Endothelial cell of umbilical vein (primary cell): Measurements from ENCODE around the gene BRD1. TPM values are rescaled to one million over a fixed set of nuclear protein-coding genes. Genes with fewer than 3 reads are reported as not detected.

Experiments used
- BruUV-seq: library from RNA; stranded (reverse); fragments of 400-500 nt; replicated peaks from 2 replicates; lab custom pipeline; 2021; lab: Mats Ljungman, UMichigan
- CTCF ChIA-PET: fragments of 300-600, 350-600 bp; sonication (Branson Sonifier 250); formaldehyde crosslinking; loops from one replicate; lab custom pipeline; 2021; ENCODE audit warnings: antibody characterized with exemption, inconsistent platforms; lab: Charles Lee
- POLR2A ChIA-PET: fragments of 300-600, 350-600 bp; sonication (Branson Sonifier 250); formaldehyde crosslinking; loops from one replicate; lab custom pipeline; 2021; ENCODE audit warnings: antibody characterized with exemption, inconsistent platforms; lab: Charles Lee
- DNase-seq: peaks from one replicate; pipeline ENCODE4 v3.0.0-alpha.2; 2011; ENCODE audit warnings: low read depth, low spot score
- FAIRE-seq: peaks from 2 replicates; lab custom pipeline; 2011; peaks lifted over from hg19 to GRCh38; lab: Jason Lieb, UNC
- H2AFZ ChIP-seq: 2 replicates; pipeline ENCODE4 v1.6.0; 2012; ENCODE audit warnings: low read depth, low read length, control low read depth, inconsistent platforms
- H3K27ac ChIP-seq: 2 replicates; pipeline ENCODE4 v1.5.1; 2011; ENCODE audit warnings: low read depth, mild to moderate bottlenecking, control low read depth, low read length, moderate library complexity; ENCODE audit not compliant: insufficient read depth
- H3K27me3 ChIP-seq, 2 experiments: 2 replicates each; pipeline versions ENCODE4 v1.6.0 to v1.6.1; 2011; ENCODE audit warnings: low read length in 2 of 2, mixed read lengths in 1 of 2; ENCODE audit not compliant: control insufficient read depth in 2 of 2, insufficient read depth in 2 of 2
- H3K36me3 ChIP-seq, 2 experiments: 2 replicates in 1 of 2; 3 replicates in 1 of 2; pipeline ENCODE4 v1.5.1; 2011; ENCODE audit warnings: low read length in 2 of 2, mild to moderate bottlenecking in 1 of 2, moderate library complexity in 1 of 2; ENCODE audit not compliant: control insufficient read depth in 2 of 2, insufficient read depth in 2 of 2; ENCODE audit errors: extremely low read depth in 1 of 2
- H3K4me1 ChIP-seq: 3 replicates; pipeline ENCODE4 v1.5.1; 2011; ENCODE audit warnings: mild to moderate bottlenecking, low read length; ENCODE audit not compliant: control insufficient read depth, insufficient read depth; ENCODE audit errors: extremely low read depth
- H3K4me2 ChIP-seq: 2 replicates; pipeline ENCODE4 v1.6.1; 2011; ENCODE audit warnings: low read length, control low read depth, mixed read lengths; ENCODE audit not compliant: insufficient read depth
- H3K4me3 ChIP-seq, 3 experiments: fragments of 200-600 bp in 1 of 3; sonication (generic), shearing (Covaris generic) in 1 of 3; replicated peaks in 1 of 3; 2 replicates each; pipeline ENCODE4 v1.5.1; 2011 to 2016; ENCODE audit warnings: control low read depth in 3 of 3, low read length in 3 of 3, mild to moderate bottlenecking in 2 of 3, inconsistent platforms in 1 of 3, low read depth in 1 of 3, moderate library complexity in 1 of 3; ENCODE audit not compliant: insufficient read depth in 1 of 3
- H3K79me2 ChIP-seq: 2 replicates; pipeline ENCODE4 v1.6.0; 2012; ENCODE audit warnings: low read length, inconsistent platforms; ENCODE audit not compliant: control insufficient read depth, insufficient read depth
- H3K9ac ChIP-seq: replicated peaks from 2 replicates; pipeline ENCODE3; 2011; ENCODE audit warnings: low read length, control low read depth; ENCODE audit not compliant: insufficient read depth; ENCODE audit errors: extremely low read depth
- H3K9me1 ChIP-seq: replicated peaks from 3 replicates; pipeline ENCODE4 v1.6.0; 2011; ENCODE audit warnings: mild to moderate bottlenecking, low read length; ENCODE audit not compliant: control insufficient read depth, insufficient read depth; ENCODE audit errors: extremely low read depth
- H3K9me3 ChIP-seq: replicated peaks from 2 replicates; pipeline ENCODE4 v1.5.1; 2012; ENCODE audit warnings: low read length, inconsistent platforms; ENCODE audit not compliant: control insufficient read depth, insufficient read depth
- H4K20me1 ChIP-seq: replicated peaks from 2 replicates; pipeline ENCODE3; 2011; ENCODE audit warnings: mild to moderate bottlenecking, low read length; ENCODE audit not compliant: control insufficient read depth, insufficient read depth; ENCODE audit errors: extremely low read depth
- CTCF ChIP-seq, 2 donors: IDR thresholded peaks; 1 replicate in 1 of 2; 2 replicates in 1 of 2; pipeline ENCODE4 v1.5.1; 2011; ENCODE audit warnings: low read length in 2 of 2, mild to moderate bottlenecking in 2 of 2, moderate library complexity in 2 of 2, control low read depth in 1 of 2, inconsistent platforms in 1 of 2, low read depth in 1 of 2; ENCODE audit not compliant: insufficient read depth in 1 of 2; ENCODE audit errors: extremely low read depth in 1 of 2
- EZH2 ChIP-seq: IDR thresholded peaks from 2 replicates; pipeline ENCODE4 v1.6.1; 2012; ENCODE audit warnings: borderline replicate concordance, low read depth, mild to moderate bottlenecking, moderate library complexity, low read length, inconsistent platforms; ENCODE audit not compliant: severe bottlenecking
- FOS ChIP-seq: IDR thresholded peaks from 2 replicates; pipeline ENCODE4 v1.6.1; 2011; ENCODE audit warnings: mild to moderate bottlenecking, low read length, moderate library complexity, borderline replicate concordance; ENCODE audit not compliant: insufficient read depth
- GATA2 ChIP-seq: IDR thresholded peaks from 2 replicates; pipeline ENCODE4 v1.7.0; 2011; ENCODE audit warnings: low read depth, mild to moderate bottlenecking, moderate library complexity, mixed read lengths, low read length; ENCODE audit not compliant: insufficient read length, insufficient read depth
- JUN ChIP-seq: IDR thresholded peaks from 2 replicates; pipeline ENCODE4 v1.6.1; 2011; ENCODE audit warnings: borderline replicate concordance, low read depth; ENCODE audit not compliant: insufficient read length, insufficient read depth
- MAX ChIP-seq: IDR thresholded peaks from 2 replicates; pipeline ENCODE4 v1.6.1; 2011; ENCODE audit not compliant: insufficient read depth, insufficient read length
- MYC ChIP-seq: IDR thresholded peaks from one replicate; pipeline ENCODE4 v1.6.1; 2011; ENCODE audit warnings: mild to moderate bottlenecking, low read depth, low read length
- POLR2A ChIP-seq: IDR thresholded peaks from 2 replicates; pipeline ENCODE4 v1.6.1; 2012; ENCODE audit warnings: low read depth, mild to moderate bottlenecking, control low read depth, low read length
- POLR2AphosphoS5 ChIP-seq: IDR thresholded peaks from 2 replicates; pipeline ENCODE4 v1.6.1; 2012; ENCODE audit warnings: low read depth, mild to moderate bottlenecking, control low read depth, low read length, moderate library complexity; ENCODE audit not compliant: insufficient read depth
- dilution Hi-C: fragments of 300-500 bp; cut with MboI; formaldehyde crosslinking; loops from one replicate; pipeline ENCODE4 v1.15.0; 2019; ENCODE audit warnings: low sequenced_read_pairs; ENCODE audit not compliant: extremely low pct_ligation_motif_present
- intact Hi-C: fragments of 100-400 bp; cut with micrococcal nuclease; formaldehyde crosslinking; loops from one replicate; pipeline ENCODE4 v1.10.0; 2022
- polyA plus RNA-seq, 4 experiments: library from polyadenylated mRNA; depleted of rRNA in 3 of 4; stranded (reverse) in 3 of 4; unstranded in 1 of 4; fragments of >200 nt; gene quantifications; 2 replicates each; pipeline versions ENCODE4 v1.2.1 to v1.2.3, GENCODE V29; 2011 to 2012; ENCODE audit warnings: missing spikeins in 1 of 4
- total RNA-seq: library from RNA; stranded (reverse); gene quantifications from 2 replicates; pipeline ENCODE4 v1.2.3, GENCODE V29; 2021

Gene BRD1
- total and polyA plus RNA-seq, 2 donors (not counting 3 experiments of a cell fraction or from before 2014, with no cell fraction given): 8.1 to 41.1 TPM

DNA sequence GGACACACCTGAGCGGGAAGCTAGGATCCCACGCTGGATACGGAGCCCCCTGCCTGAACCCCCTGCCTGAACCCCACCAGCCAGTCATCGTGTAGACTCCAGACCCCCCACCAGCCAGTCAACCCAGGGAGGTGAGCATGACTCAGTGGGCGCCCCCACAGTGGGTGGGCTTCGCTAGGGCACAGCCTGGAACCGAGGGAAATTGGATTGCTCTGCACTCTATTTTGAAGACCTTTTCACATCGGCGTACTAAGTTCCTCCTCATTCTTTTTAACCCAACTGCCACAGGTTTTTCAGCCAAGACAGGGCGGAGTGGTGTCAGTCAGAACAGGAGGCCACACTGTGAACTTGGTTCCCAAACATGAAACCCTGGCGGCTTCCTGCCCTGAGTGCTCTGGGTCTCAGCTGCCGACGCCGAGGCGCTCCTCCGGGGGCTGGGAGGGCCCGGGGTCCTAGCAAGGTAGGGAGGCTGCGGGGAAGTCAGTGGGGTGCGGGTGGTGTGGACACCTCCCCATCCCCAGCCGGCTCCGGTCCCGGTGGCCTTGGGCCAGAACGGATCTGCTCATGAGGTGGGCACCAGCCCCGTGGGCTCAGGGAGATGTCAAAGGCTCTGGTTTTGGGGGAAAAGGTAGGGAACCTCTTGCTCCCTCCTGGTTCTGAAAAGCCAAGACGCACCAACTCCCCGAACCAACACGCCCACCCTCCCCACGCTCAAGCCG, 57.0 kb downstream of the BRD1 start:
- DNase-seq (no peak), FAIRE-seq (no peak)
- dilution Hi-C loops: no loop called here
- H2AFZ ChIP-seq: no peak overlapping the region
- ChIA-PET POLR2A (interaction anchor here (0.6 kb wide), 1 partner anchor 445 kb away, joined by 9 read pairs; no protein-coding TSS in a partner anchor), CTCF (no interaction called here)
- H3K27ac ChIP-seq: no peak overlapping the region
- no peaks in the 10 kb centered on the region for H3K79me2 ChIP-seq
- no peaks in the 10 kb centered on the region for H3K27me3 ChIP-seq
- no peak overlapping the region for H3K4me2 ChIP-seq
- no peak overlapping the region for H3K9ac ChIP-seq
- H3K9me3 ChIP-seq: no peaks in the 10 kb centered on the region
- TF ChIP-seq EZH2 (no peak), GATA2 (no peak), MAX (no peak), POLR2A (no peak), CTCF (IDR thresholded peaks at IDR 0.05; ENCODE audit: extremely low read depth in 1 of 2, insufficient read depth in 1 of 2, low read depth in 1 of 2, low read length in 2 of 2) (no peak), POLR2AphosphoS5 (no peak), MYC (no peak), JUN (no peak), FOS (no peak)
- H3K4me3 ChIP-seq: no peak overlapping the region
- H3K9me1 ChIP-seq: no peaks in the 10 kb centered on the region
- H3K4me1 ChIP-seq: no peaks in the 10 kb centered on the region
- intact Hi-C loops: no loop called here
- no TSS peak for BruUV-seq
- H3K36me3 ChIP-seq: peaks cover 3 to 13% of the 10 kb centered on the region in 2 experiments
- H4K20me1 ChIP-seq: no peaks in the 10 kb centered on the region
